Peyer's patch (tissue), 4 donors: Measurements from ENCODE around the gene PEAK1. TPM values are rescaled to one million over a fixed set of nuclear protein-coding genes. Genes with fewer than 3 reads are reported as not detected.

Experiments
- DNase-seq, 3 donors: peaks; one replicate each; pipeline ENCODE4 v3.0.0-alpha.2; 2017 to 2019
- H3K27ac ChIP-seq, 4 donors: fragments of 200-600 bp; sonication (generic); one replicate each; pipeline ENCODE4 v1.5.1; 2016 to 2019
- H3K27me3 ChIP-seq, 2 donors: fragments of 200-600 bp; sonication (generic); one replicate each; pipeline ENCODE4 v1.5.1; 2019
- H3K36me3 ChIP-seq, 3 donors: fragments of 200-600 bp; sonication (generic); one replicate each; pipeline ENCODE4 v1.5.1; 2016 to 2019
- H3K4me1 ChIP-seq, 4 donors: fragments of 200-600 bp; sonication (generic); one replicate each; pipeline ENCODE4 v1.5.1; 2016 to 2019
- H3K4me3 ChIP-seq, 4 donors: fragments of 200-600 bp; sonication (generic); 1 replicate in 3 of 4; 2 replicates in 1 of 4; pipeline ENCODE4 v1.5.1; 2016 to 2019; ENCODE audit warnings: mild to moderate bottlenecking in 1 of 4
- H3K9me3 ChIP-seq, 4 donors: fragments of 200-600 bp; sonication (generic); one replicate each; pipeline ENCODE4 v1.5.1; 2016 to 2019; ENCODE audit warnings: mild to moderate bottlenecking in 1 of 4
- CTCF ChIP-seq, 6 experiments: fragments of 450-650 bp in 4 of 6; fragments of 200-600 bp in 2 of 6; sonication (generic) in 1 of 6; IDR thresholded peaks; one replicate each; pipeline ENCODE4 v1.5.1; 2017 to 2019; ENCODE audit warnings: antibody characterized with exemption in 6 of 6, mild to moderate bottlenecking in 3 of 6, moderate library complexity in 1 of 6
- POLR2A ChIP-seq, 2 donors: fragments of 450-650 bp; IDR thresholded peaks; one replicate each; pipeline ENCODE4 v1.5.1; 2017; ENCODE audit warnings: antibody characterized with exemption in 2 of 2, mild to moderate bottlenecking in 2 of 2, moderate library complexity in 2 of 2
- total RNA-seq, 4 donors: library from RNA; depleted of rRNA; stranded (reverse); fragments of >200 nt; gene quantifications; one replicate each; pipeline ENCODE4 v1.1.0, GENCODE V29; 2016

The PEAK1 gene
- total RNA-seq, 4 donors from 2014 or later = 28.7 to 81.7 (median 52.4) TPM

GRCh38 chr15:77255385-77255784 is 164.5 kb downstream of the PEAK1 start:
- Histone ChIP-seq H3K36me3 (peaks cover 0 to 4% (median 0%) of the 10 kb centered on the region in 3 donors), H3K4me3 (no peak overlapping the region), H3K27me3 (no peaks in the 10 kb centered on the region), H3K4me1 (peaks cover 0 to 5% (median 0%) of the 10 kb centered on the region in 4 donors), H3K9me3 (no peaks in the 10 kb centered on the region), H3K27ac (no peak overlapping the region)
- no peak for DNase-seq
- TF ChIP-seq CTCF (IDR thresholded peaks at IDR 0.05) (no peak), POLR2A (IDR thresholded peaks at IDR 0.05) (no peak)

- DNase-seq = no peak
- TF ChIP-seq POLR2A (IDR thresholded peaks at IDR 0.05) (no peak), CTCF (IDR thresholded peaks at IDR 0.05) (no peak)
- no peaks in the 10 kb centered on the region for H3K4me1 ChIP-seq
- no peaks in the 10 kb centered on the region for H3K27me3 ChIP-seq
- no peak overlapping the region for H3K4me3 ChIP-seq
- H3K36me3 ChIP-seq = peaks cover 0 to 10% (median 0%) of the 10 kb centered on the region in 3 donors
- H3K9me3 ChIP-seq = no peaks in the 10 kb centered on the region
- no peak overlapping the region for H3K27ac ChIP-seq
Measured at GRCh38 chr15:77251662-77252061, 168.2 kb downstream of the PEAK1 start.

GRCh38 chr15:77247116-77247515 is 172.8 kb downstream of the PEAK1 start:
- no peak overlapping the region for H3K4me3 ChIP-seq
- no peaks in the 10 kb centered on the region for H3K27me3 ChIP-seq
- no peak for DNase-seq
- no peaks in the 10 kb centered on the region for H3K4me1 ChIP-seq
- no peaks in the 10 kb centered on the region for H3K9me3 ChIP-seq
- peaks cover 0 to 10% (median 0%) of the 10 kb centered on the region in 3 donors for H3K36me3 ChIP-seq
- no peak overlapping the region for H3K27ac ChIP-seq
- no peak for TF ChIP-seq CTCF (IDR thresholded peaks at IDR 0.05)
- TF ChIP-seq POLR2A (IDR thresholded peaks at IDR 0.05) = no peak

GRCh38 chr15:77243716-77244401 is 176.0 kb downstream of the PEAK1 start:
- no peaks in the 10 kb centered on the region for H3K9me3 ChIP-seq
- no peak for DNase-seq

GRCh38 chr15:77243135-77243534 is 176.8 kb downstream of the PEAK1 start:
- H3K27me3 ChIP-seq = no peaks in the 10 kb centered on the region
- no peak for TF ChIP-seq CTCF (IDR thresholded peaks at IDR 0.05)
- TF ChIP-seq POLR2A (IDR thresholded peaks at IDR 0.05) = no peak
- no peaks in the 10 kb centered on the region for H3K9me3 ChIP-seq
- H3K4me3 ChIP-seq = no peak overlapping the region
- H3K36me3 ChIP-seq = peaks cover 0 to 2% (median 0%) of the 10 kb centered on the region in 3 donors
- no peak overlapping the region for H3K27ac ChIP-seq
- no peak for DNase-seq
- H3K4me1 ChIP-seq = no peaks in the 10 kb centered on the region

More at GRCh38 chr15:77243716-77244401, 176.0 kb downstream of the PEAK1 start:
- H3K27ac ChIP-seq = no peak overlapping the region
- H3K4me3 ChIP-seq = no peak overlapping the region
- no peaks in the 10 kb centered on the region for H3K27me3 ChIP-seq
- H3K36me3 ChIP-seq = peaks cover 0 to 5% (median 0%) of the 10 kb centered on the region in 3 donors
- no peaks in the 10 kb centered on the region for H3K4me1 ChIP-seq
- TF ChIP-seq CTCF (IDR thresholded peaks at IDR 0.05) (no peak), POLR2A (IDR thresholded peaks at IDR 0.05) (no peak)
